GM20431 (cell line): ENCODE measurements around the gene PDE6A.

Experiments
- in situ Hi-C: fragments of 300-500 bp; cut with MseI, MboI; formaldehyde crosslinking; loops from one replicate; pipeline ENCODE4 v1.15.0; 2020; ENCODE audit warnings: low sequenced_read_pairs; ENCODE audit not compliant: unreplicated experiment

PDE6A gene

GRCh38 chr5:149828161-149829011 is 116.2 kb downstream of the PDE6A start:
- in situ Hi-C loops, result loop anchor here (10.0 to 25.0 kb wide), 2 partner anchors 159 to 164 kb away; no protein-coding TSS in a partner anchor

- in situ Hi-C loops, result loop anchor here (10.0 to 25.0 kb wide), 2 partner anchors 160 to 163 kb away; no protein-coding TSS in a partner anchor
These were observed 117.0 kb downstream of the PDE6A start for GRCh38 chr5:149827546-149827945.

GRCh38 chr5:149827086-149827485 is 117.5 kb downstream of the PDE6A start:
- in situ Hi-C loops, result loop anchor here (10.0 to 25.0 kb wide), 2 partner anchors 160 to 162 kb away; no protein-coding TSS in a partner anchor

GRCh38 chr5:149826574-149826973 is 118.0 kb downstream of the PDE6A start:
- in situ Hi-C loops, result loop anchor here (10.0 to 25.0 kb wide), 2 partner anchors 161 to 162 kb away; no protein-coding TSS in a partner anchor

GRCh38 chr5:149824846-149825245 is 119.7 kb downstream of the PDE6A start:
- in situ Hi-C loops, result loop anchor here (10.0 to 25.0 kb wide), 2 partner anchors 160 to 162 kb away; no protein-coding TSS in a partner anchor

- in situ Hi-C loops, result loop anchor here (10.0 kb wide), 1 partner anchor 159 kb away; no protein-coding TSS in a partner anchor
These were observed 120.5 kb downstream of the PDE6A start for GRCh38 chr5:149824120-149824519.

GRCh38 chr5:149823375-149823774 is 121.2 kb downstream of the PDE6A start:
- in situ Hi-C loops, result loop anchor here (10.0 kb wide), 1 partner anchor 159 kb away; no protein-coding TSS in a partner anchor

GRCh38 chr5:149822301-149822700 is 122.3 kb downstream of the PDE6A start:
- in situ Hi-C loops, result loop anchor here (10.0 kb wide), 1 partner anchor 158 kb away; no protein-coding TSS in a partner anchor

GRCh38 chr5:149820536-149821510 is 123.8 kb downstream of the PDE6A start:
- in situ Hi-C loops, result loop anchor here (10.0 kb wide), 1 partner anchor 156 kb away; no protein-coding TSS in a partner anchor

- in situ Hi-C loops, result loop anchor here (10.0 kb wide), 1 partner anchor 155 kb away; no protein-coding TSS in a partner anchor
These were observed 124.6 kb downstream of the PDE6A start for GRCh38 chr5:149820012-149820411.

GRCh38 chr5:149818116-149818515 is 126.5 kb downstream of the PDE6A start:
- in situ Hi-C loops, result no loop called here

GRCh38 chr5:149817539-149818060 is 127.0 kb downstream of the PDE6A start:
- in situ Hi-C loops, result no loop called here

- in situ Hi-C loops, result no loop called here
These were observed 127.9 kb downstream of the PDE6A start for GRCh38 chr5:149816661-149817060.

- in situ Hi-C loops, result no loop called here
These were observed 133.1 kb downstream of the PDE6A start for GRCh38 chr5:149811453-149811852.

GRCh38 chr5:149810856-149811255 is 133.7 kb downstream of the PDE6A start:
- in situ Hi-C loops, result no loop called here

GRCh38 chr5:149809931-149810691 is 134.5 kb downstream of the PDE6A start:
- in situ Hi-C loops, result no loop called here

GRCh38 chr5:149808264-149808982 is 136.2 kb downstream of the PDE6A start:
- in situ Hi-C loops, result no loop called here
